ENCODE data around the gene RPP21. TPM values are rescaled to one million over a fixed set of nuclear protein-coding genes. Genes with fewer than 3 reads are reported as not detected.
A peak's percentile ranks its signal among the peaks of the same experiment; 100 is the strongest.

Gene RPP21
- 23.9 and 24.6 TPM in 2 replicates for total RNA-seq

DNA sequence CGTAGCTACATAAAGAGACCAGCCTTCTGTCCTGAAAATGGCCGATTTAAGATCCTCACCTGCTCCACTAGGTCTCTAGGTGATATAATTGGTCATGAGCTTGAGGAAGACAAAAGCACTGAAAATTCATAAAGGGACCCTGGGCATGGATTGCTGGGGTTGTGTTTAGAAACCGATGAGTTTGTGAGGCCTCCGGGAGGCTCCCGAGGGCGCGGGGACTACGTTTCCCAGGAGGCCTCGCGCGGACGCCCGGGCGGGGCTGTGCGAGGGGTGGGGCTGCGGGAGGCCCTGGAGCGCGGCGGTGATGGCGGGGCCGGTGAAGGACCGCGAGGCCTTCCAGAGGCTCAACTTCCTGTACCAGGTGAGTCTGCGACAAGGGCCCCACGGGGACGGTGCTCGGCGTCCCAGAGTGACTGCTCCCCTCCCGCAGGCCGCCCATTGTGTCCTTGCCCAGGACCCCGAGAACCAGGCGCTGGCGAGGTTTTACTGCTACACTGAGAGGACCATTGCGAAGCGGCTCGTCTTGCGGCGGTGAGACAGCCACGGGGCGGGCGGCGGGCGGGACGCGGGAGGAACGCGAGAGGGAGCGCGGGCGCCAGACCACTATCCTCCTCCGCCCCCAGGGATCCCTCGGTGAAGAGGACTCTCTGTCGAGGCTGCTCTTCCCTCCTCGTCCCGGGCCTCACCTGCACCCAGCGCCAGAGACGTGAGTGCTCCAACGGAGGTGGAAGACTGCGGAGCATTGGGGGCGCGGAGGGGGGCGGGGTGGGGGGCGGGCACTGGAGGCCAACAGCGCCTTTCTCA lies at the start of gene RPP21:
Gene RPP21, plus strand, starts transcription at position 289 of the 804 bp plus-strand sequence. Its CDS starts 16 bp downstream, at position 305.
- H3K4me1 ChIP-seq (ENCODE audit: insufficient read depth, low read length) = peaks cover 9% of the 10 kb centered on the region
- peaks cover 3% of the 10 kb centered on the region for H3K79me2 ChIP-seq (ENCODE audit: insufficient read depth, low read length)
- H3K9me3 ChIP-seq (ENCODE audit: low read depth, low read length) = no peaks in the 10 kb centered on the region
- H3K27ac ChIP-seq (ENCODE audit: low read depth, low read length) = peak within 1 kb of the TSS; percentile 36
- H4K20me1 ChIP-seq (ENCODE audit: insufficient read depth, low read length) = no peaks in the 10 kb centered on the region
- peak within 1 kb of the TSS; percentile 81 for H3K4me2 ChIP-seq (ENCODE audit: insufficient read depth, low read length)
- peak within 1 kb of the TSS; percentile 92 for H3K4me3 ChIP-seq (ENCODE audit: insufficient read depth, low read length)
- H3K36me3 ChIP-seq (ENCODE audit: insufficient read depth, low read length) = peaks cover 28% of the 10 kb centered on the region
- TF ChIP-seq, protein P1, sequence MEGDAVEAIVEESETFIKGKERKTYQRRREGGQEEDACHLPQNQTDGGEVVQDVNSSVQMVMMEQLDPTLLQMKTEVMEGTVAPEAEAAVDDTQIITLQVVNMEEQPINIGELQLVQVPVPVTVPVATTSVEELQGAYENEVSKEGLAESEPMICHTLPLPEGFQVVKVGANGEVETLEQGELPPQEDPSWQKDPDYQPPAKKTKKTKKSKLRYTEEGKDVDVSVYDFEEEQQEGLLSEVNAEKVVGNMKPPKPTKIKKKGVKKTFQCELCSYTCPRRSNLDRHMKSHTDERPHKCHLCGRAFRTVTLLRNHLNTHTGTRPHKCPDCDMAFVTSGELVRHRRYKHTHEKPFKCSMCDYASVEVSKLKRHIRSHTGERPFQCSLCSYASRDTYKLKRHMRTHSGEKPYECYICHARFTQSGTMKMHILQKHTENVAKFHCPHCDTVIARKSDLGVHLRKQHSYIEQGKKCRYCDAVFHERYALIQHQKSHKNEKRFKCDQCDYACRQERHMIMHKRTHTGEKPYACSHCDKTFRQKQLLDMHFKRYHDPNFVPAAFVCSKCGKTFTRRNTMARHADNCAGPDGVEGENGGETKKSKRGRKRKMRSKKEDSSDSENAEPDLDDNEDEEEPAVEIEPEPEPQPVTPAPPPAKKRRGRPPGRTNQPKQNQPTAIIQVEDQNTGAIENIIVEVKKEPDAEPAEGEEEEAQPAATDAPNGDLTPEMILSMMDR (IDR thresholded peaks at IDR 0.05; ENCODE audit: extremely low read depth, low read depth, low read length) = no peak
- peak; percentile 98 for DNase-seq (ENCODE audit: insufficient read length, low spot score, missing footprints)
- no peaks in the 10 kb centered on the region for H3K27me3 ChIP-seq (ENCODE audit: insufficient read depth, low read length)
- peak within 1 kb of the TSS; percentile 94 for H2AFZ ChIP-seq (ENCODE audit: low read length)

DNA sequence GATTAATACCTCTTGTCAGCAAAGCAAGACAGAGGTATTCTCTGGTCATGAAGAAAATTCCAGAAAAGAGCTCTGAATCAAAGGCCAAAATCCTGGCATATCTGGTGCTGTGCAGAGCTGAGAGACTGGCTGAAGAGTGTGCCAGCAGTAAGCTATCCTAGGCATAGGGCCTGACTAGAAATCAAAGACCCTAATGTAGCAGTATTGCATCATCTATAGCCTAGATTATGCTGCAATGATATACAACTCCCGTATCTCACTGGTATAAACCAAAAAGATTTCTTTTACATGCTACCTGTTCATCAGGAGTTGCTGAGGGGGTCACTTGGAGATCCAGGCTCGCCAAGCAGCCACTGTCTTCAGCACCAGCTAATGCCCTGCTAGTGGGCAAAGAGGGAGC lies 49.1 kb upstream of the RPP21 start:
- DNase-seq (ENCODE audit: insufficient read length, low spot score, missing footprints) = no peak
- Histone ChIP-seq H3K27me3 (ENCODE audit: insufficient read depth, low read length) (no peaks in the 10 kb centered on the region), H4K20me1 (ENCODE audit: insufficient read depth, low read length) (peaks cover 9% of the 10 kb centered on the region)

DNA sequence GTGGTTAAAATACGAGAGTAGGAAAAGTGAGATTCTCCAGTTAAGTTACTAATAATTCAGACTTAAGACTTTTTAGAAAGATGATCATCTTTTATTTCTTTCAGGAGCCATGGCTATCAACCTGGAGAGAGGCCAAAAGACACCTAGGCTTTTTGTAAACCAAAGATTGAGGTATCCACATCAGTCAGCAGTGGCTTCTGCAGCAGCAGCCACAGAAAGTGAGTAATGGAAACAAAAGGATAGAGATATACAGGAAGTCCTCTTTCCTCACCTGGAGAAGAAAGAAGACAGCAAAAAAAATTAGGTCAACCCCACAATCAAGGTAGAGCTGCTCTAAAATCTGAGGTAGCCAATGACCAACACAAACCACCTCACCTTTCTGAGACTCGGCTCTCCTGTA lies 41.0 kb upstream of the RPP21 start:
- Histone ChIP-seq H4K20me1 (ENCODE audit: insufficient read depth, low read length) (peaks cover 41% of the 10 kb centered on the region), H3K4me2 (ENCODE audit: insufficient read depth, low read length) (no peak overlapping the region), H3K9me3 (ENCODE audit: low read depth, low read length) (no peaks in the 10 kb centered on the region), H3K27me3 (ENCODE audit: insufficient read depth, low read length) (no peaks in the 10 kb centered on the region), H3K4me1 (ENCODE audit: insufficient read depth, low read length) (no peaks in the 10 kb centered on the region), H3K36me3 (ENCODE audit: insufficient read depth, low read length) (peaks cover 11% of the 10 kb centered on the region), H3K4me3 (ENCODE audit: insufficient read depth, low read length) (no peak overlapping the region), H3K27ac (ENCODE audit: low read depth, low read length) (no peak overlapping the region), H2AFZ (ENCODE audit: low read length) (no peak overlapping the region), H3K79me2 (ENCODE audit: insufficient read depth, low read length) (peaks cover 78% of the 10 kb centered on the region)
- TF ChIP-seq, protein P1 (IDR thresholded peaks at IDR 0.05; ENCODE audit: extremely low read depth, low read depth, low read length) = no peak
- DNase-seq (ENCODE audit: insufficient read length, low spot score, missing footprints) = no peak

More for the DNA sequence above, 49.1 kb upstream of the RPP21 start:
- H3K36me3 ChIP-seq (ENCODE audit: insufficient read depth, low read length) = peaks cover 41% of the 10 kb centered on the region
- no peaks in the 10 kb centered on the region for H3K9me3 ChIP-seq (ENCODE audit: low read depth, low read length)
- peaks cover 20% of the 10 kb centered on the region for H3K79me2 ChIP-seq (ENCODE audit: insufficient read depth, low read length)
- H2AFZ ChIP-seq (ENCODE audit: low read length) = no peak overlapping the region
- H3K4me3 ChIP-seq (ENCODE audit: insufficient read depth, low read length) = no peak overlapping the region
- H3K4me1 ChIP-seq (ENCODE audit: insufficient read depth, low read length) = no peaks in the 10 kb centered on the region
- no peak overlapping the region for H3K27ac ChIP-seq (ENCODE audit: low read depth, low read length)
- TF ChIP-seq, protein P1 (IDR thresholded peaks at IDR 0.05; ENCODE audit: extremely low read depth, low read depth, low read length) = no peak
- no peak overlapping the region for H3K4me2 ChIP-seq (ENCODE audit: insufficient read depth, low read length)

DNA sequence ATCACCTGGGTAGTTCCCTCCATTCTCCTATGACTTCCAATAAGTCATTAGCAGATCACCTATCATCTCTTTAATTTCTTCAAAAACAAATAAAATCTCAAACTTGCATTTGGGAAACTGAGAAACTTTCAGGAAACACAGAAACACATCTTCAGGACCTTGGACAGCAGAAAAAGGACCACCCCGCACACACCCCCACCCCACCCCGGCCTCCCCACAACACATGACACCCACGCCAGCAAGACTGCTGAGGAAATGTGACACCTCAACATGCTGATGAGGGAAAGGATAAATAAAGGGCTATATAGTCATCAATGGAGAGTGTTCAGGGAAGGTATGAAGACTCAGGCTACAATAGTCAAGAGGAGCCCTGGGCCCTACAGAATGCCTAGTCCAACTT lies 33.9 kb upstream of the RPP21 start:
- Histone ChIP-seq H2AFZ (ENCODE audit: low read length) (no peak overlapping the region), H3K27me3 (ENCODE audit: insufficient read depth, low read length) (no peaks in the 10 kb centered on the region), H3K79me2 (ENCODE audit: insufficient read depth, low read length) (peaks cover 100% of the 10 kb centered on the region), H3K4me2 (ENCODE audit: insufficient read depth, low read length) (no peak overlapping the region), H3K9me3 (ENCODE audit: low read depth, low read length) (no peaks in the 10 kb centered on the region), H3K27ac (ENCODE audit: low read depth, low read length) (no peak overlapping the region), H3K36me3 (ENCODE audit: insufficient read depth, low read length) (peaks cover 16% of the 10 kb centered on the region), H3K4me1 (ENCODE audit: insufficient read depth, low read length) (no peaks in the 10 kb centered on the region), H4K20me1 (ENCODE audit: insufficient read depth, low read length) (peaks cover 77% of the 10 kb centered on the region), H3K4me3 (ENCODE audit: insufficient read depth, low read length) (no peak overlapping the region)
- TF ChIP-seq, protein P1 (IDR thresholded peaks at IDR 0.05; ENCODE audit: extremely low read depth, low read depth, low read length) = no peak
- DNase-seq (ENCODE audit: insufficient read length, low spot score, missing footprints) = no peak
